Heart left ventricle (tissue), 16 donors: Measurements from ENCODE around the gene MCC. TPM values are rescaled to one million over a fixed set of nuclear protein-coding genes. Genes with fewer than 3 reads are reported as not detected.

Experiments used
- ATAC-seq, 4 donors: fragments of 200-7000 bp; cut with Tn5 transposase; one replicate each; pipeline ENCODE4 v1.9.1; 2020 to 2022; ENCODE audit warnings: moderate library complexity in 4 of 4, mild to moderate bottlenecking in 3 of 4, moderate number of reproducible peaks in 1 of 4
- DNase-seq, 5 donors: peaks; one replicate each; pipeline ENCODE4 v3.0.0-alpha.2; 2020
- H3K27ac ChIP-seq, 12 donors: fragments of 200-600 bp; sonication (generic) in 4 of 12; one replicate each; pipeline versions ENCODE4 v1.5.0 to v1.8.0; 2016 to 2022; ENCODE audit warnings: mild to moderate bottlenecking in 2 of 12
- H3K27me3 ChIP-seq, 9 donors: fragments of 200-600 bp; sonication (generic) in 2 of 9; one replicate each; pipeline versions ENCODE4 v1.5.1 to v1.8.0; 2016 to 2022; ENCODE audit warnings: mild to moderate bottlenecking in 3 of 9
- H3K36me3 ChIP-seq, 9 donors: fragments of 200-600 bp; sonication (generic) in 2 of 9; one replicate each; pipeline versions ENCODE4 v1.5.0 to v1.8.0; 2018 to 2022; ENCODE audit warnings: mild to moderate bottlenecking in 2 of 9
- H3K4me1 ChIP-seq, 12 donors: fragments of 200-600 bp; sonication (generic) in 4 of 12; one replicate each; pipeline versions ENCODE4 v1.5.0 to v1.8.0; 2016 to 2022; ENCODE audit warnings: mild to moderate bottlenecking in 3 of 12
- H3K4me3 ChIP-seq, 12 donors: fragments of 200-600 bp; sonication (generic) in 4 of 12; one replicate each; pipeline versions ENCODE4 v1.5.0 to v1.8.0; 2017 to 2022; ENCODE audit warnings: mild to moderate bottlenecking in 9 of 12, moderate library complexity in 4 of 12
- H3K9me3 ChIP-seq, 12 donors: fragments of 200-600 bp; sonication (generic) in 4 of 12; one replicate each; pipeline versions ENCODE4 v1.5.0 to v1.8.0; 2016 to 2022; ENCODE audit warnings: mild to moderate bottlenecking in 1 of 12
- POLR2A ChIP-seq, 2 donors: fragments of 450-650 bp; IDR thresholded peaks; one replicate each; pipeline ENCODE4 v1.6.1; 2017; ENCODE audit warnings: antibody characterized with exemption in 2 of 2, mild to moderate bottlenecking in 2 of 2, moderate library complexity in 2 of 2
- WGBS, 4 donors: extraction: QIAGEN DNeasy Blood & Tissue Kit in 2 of 4; methylation state at CpG; one replicate each; pipeline versions ENCODE4 v1.1.5 to v1.1.7; 2013 to 2018; 5-methylcytosine and 5-hydroxymethylcytosine counted together
- intact Hi-C, 10 donors: fragments of 100-400 bp; cut with DNase I; formaldehyde crosslinking; loops; one replicate each; pipeline versions ENCODE4 v1.11.1 to v1.14.2; 2022
- polyA plus RNA-seq, 2 donors: library from polyadenylated mRNA; stranded (reverse); fragments of 200-250 nt; gene quantifications; one replicate each; pipeline ENCODE4 v1.2.3, GENCODE V29; 2013
- total RNA-seq, 9 donors: library from RNA; depleted of rRNA in 2 of 9; stranded (reverse); fragments of >200 nt in 2 of 9; fragmentation: NEBNext Ultra II Directional in 3 of 9; extraction: Animal tissue kit (Norgen Biotek cat#: 25700) in 3 of 9; gene quantifications; one replicate each; pipeline versions ENCODE4 v1.1.0 to v1.2.4, GENCODE V29; 2016 to 2023
- TF ChIP-seq, protein P1 (sequence below), 12 donors: fragments of 200-600 bp; sonication (generic) in 4 of 12; IDR thresholded peaks; one replicate each; pipeline versions ENCODE4 v1.5.0 to v1.8.0; 2018 to 2022; ENCODE audit warnings: antibody characterized with exemption in 12 of 12, mild to moderate bottlenecking in 5 of 12
- donor health status: ischemic (EF 13 %, LVEDD 7.1; RV severe dilation, severe dysfunction).
- donor health status: healthy with polysubstance abuse.
- donor health status: DM: no; HTN: yes; CAD: no.
- donor health status: DM: no; HTN: no; CAD: no.
- donor health status: ischemic (EF 25% LVEDD 6.9; RV normal size, moderate dysfunction).
- donor health status: ischemic (EF 25% LVEDD 5.7; RV mildly dilated, moderate dysfunction).
- donor health status: healthy.
- donor health status: DM: yes; HTN: yes; CAD: no.
- donor health status: ischemic (EF 35%, LVEDD 5.7; RV mildly dilated, moderate dysfunction).
- donor health status: nonischemic (EF 11% LVEDD 7.7; RV severe dilation, severe dysfunction).
- donor health status: DM: yes; HTN: yes; CAD: no.
- donor health status: PGD.
- donor health status: ischemic (EF 29% LVEDD 5.4; RV normal size, mild dysfunction).
- donor health status: nonischemic (EF 23%, LVEDD 6.1; RV moderate dilation, normal function).

MCC gene
- total and polyA plus RNA-seq, 11 donors, result 6.1 to 33.8 (median 24.3) TPM

DNA sequence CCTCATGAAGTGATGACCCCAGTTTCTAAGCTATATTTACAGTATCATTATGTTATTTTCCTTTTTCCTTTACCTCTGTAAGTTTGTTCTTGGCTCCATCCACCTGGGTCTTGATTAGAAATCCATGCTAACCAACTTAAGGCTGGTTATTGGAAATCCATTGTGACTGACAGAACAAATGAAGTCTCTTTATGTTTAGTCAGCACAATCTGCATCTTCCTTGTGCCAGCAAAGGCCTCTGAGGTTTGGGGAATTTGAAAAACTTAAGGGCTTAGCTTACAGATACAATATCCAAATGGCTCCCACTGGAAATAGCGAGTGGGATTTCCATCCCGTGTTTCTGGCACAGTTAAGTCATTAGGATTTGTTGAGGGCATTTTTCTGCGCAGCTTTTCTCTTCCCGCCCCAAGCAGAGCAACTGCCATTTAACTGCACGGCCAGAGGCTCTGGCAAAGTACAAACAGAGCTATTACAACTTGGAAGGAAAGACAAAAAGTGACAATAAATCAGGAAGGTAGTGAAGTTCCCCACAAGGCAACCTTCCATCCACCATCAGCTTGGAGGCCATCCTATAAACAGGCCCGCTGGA, 447.5 kb downstream of the MCC start:
- intact Hi-C loops, result loop anchor here in 4 of 10 donors (5.0 to 10.0 kb wide), 3 partner anchors 172 to 292 kb away; no protein-coding TSS in a partner anchor

GRCh38 chr5:113039934-113040285, 448.3 kb downstream of the MCC start:
- intact Hi-C loops, result loop anchor here in 4 of 10 donors (5.0 to 10.0 kb wide), 3 partner anchors 172 to 292 kb away; no protein-coding TSS in a partner anchor
- TF ChIP-seq, protein P1, sequence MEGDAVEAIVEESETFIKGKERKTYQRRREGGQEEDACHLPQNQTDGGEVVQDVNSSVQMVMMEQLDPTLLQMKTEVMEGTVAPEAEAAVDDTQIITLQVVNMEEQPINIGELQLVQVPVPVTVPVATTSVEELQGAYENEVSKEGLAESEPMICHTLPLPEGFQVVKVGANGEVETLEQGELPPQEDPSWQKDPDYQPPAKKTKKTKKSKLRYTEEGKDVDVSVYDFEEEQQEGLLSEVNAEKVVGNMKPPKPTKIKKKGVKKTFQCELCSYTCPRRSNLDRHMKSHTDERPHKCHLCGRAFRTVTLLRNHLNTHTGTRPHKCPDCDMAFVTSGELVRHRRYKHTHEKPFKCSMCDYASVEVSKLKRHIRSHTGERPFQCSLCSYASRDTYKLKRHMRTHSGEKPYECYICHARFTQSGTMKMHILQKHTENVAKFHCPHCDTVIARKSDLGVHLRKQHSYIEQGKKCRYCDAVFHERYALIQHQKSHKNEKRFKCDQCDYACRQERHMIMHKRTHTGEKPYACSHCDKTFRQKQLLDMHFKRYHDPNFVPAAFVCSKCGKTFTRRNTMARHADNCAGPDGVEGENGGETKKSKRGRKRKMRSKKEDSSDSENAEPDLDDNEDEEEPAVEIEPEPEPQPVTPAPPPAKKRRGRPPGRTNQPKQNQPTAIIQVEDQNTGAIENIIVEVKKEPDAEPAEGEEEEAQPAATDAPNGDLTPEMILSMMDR (IDR thresholded peaks at IDR 0.05), result no peak
- TF ChIP-seq POLR2A (IDR thresholded peaks at IDR 0.05), result no peak
- DNase-seq, result no peak
- WGBS, 4 donors, result 91 to 95% (median 95%) methylated on average over 4 of the region's 4 CpGs
- Histone ChIP-seq H3K9me3 (no peaks in the 10 kb centered on the region), H3K4me1 (peaks cover 0 to 22% (median 13%) of the 10 kb centered on the region in 12 donors), H3K36me3 (peaks cover 0 to 70% (median 49%) of the 10 kb centered on the region in 9 donors), H3K27me3 (no peaks in the 10 kb centered on the region), H3K27ac (no peak overlapping the region), H3K4me3 (no peak overlapping the region)
- ATAC-seq, result no peak

More for the DNA sequence above, 447.5 kb downstream of the MCC start:
- ATAC-seq, result no peak
- no peak overlapping the region for H3K4me3 ChIP-seq
- WGBS, 4 donors, result 92 to 93% (median 92%) methylated on average over 6 of the region's 6 CpGs
- H3K27ac ChIP-seq, result no peak overlapping the region
- H3K27me3 ChIP-seq, result no peaks in the 10 kb centered on the region
- H3K4me1 ChIP-seq, result peaks cover 0 to 22% (median 12%) of the 10 kb centered on the region in 12 donors
- no peaks in the 10 kb centered on the region for H3K9me3 ChIP-seq
- TF ChIP-seq POLR2A (IDR thresholded peaks at IDR 0.05), result no peak
- TF ChIP-seq, protein P1 (IDR thresholded peaks at IDR 0.05), result no peak
- DNase-seq, result no peak
- peaks cover 0 to 70% (median 49%) of the 10 kb centered on the region in 9 donors for H3K36me3 ChIP-seq

- TF ChIP-seq, protein P1 (IDR thresholded peaks at IDR 0.05), result no peak
- TF ChIP-seq POLR2A (IDR thresholded peaks at IDR 0.05), result no peak
- H3K27me3 ChIP-seq, result no peaks in the 10 kb centered on the region
- DNase-seq (no peak), ATAC-seq (no peak)
- WGBS, 4 donors, result 83 to 86% (median 84%) methylated on average over 14 of the region's 14 CpGs
- intact Hi-C loops, result no loop called here
- H3K27ac ChIP-seq, result no peak overlapping the region
- peaks cover 0 to 23% (median 14%) of the 10 kb centered on the region in 12 donors for H3K4me1 ChIP-seq
- no peak overlapping the region for H3K4me3 ChIP-seq
- H3K36me3 ChIP-seq, result peaks cover 0 to 72% (median 50%) of the 10 kb centered on the region in 9 donors
- H3K9me3 ChIP-seq, result no peaks in the 10 kb centered on the region
Observed at GRCh38 chr5:113039229-113039933, 448.9 kb downstream of the MCC start.

DNA sequence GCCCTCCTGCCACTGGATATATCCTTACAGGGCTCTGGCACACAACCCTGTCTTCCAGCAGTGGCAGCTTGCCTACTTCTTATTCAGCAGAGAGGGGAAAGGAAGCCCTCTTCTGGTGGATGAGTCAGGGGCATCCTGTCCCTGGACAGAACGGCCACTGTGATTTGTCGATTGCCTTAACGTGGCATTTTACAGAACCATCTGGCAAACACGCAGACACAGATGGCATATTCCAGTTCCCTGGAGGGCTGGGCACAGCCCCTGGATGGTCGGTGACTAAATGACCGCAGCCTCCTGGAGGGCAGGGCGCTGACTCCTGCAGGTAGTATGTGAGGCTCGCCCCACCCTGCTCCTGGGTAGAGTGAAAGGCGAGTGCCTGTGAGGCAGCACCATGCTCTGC, 449.5 kb downstream of the MCC start:
- intact Hi-C loops, result no loop called here
- H3K9me3 ChIP-seq, result no peaks in the 10 kb centered on the region
- H3K4me3 ChIP-seq, result no peak overlapping the region
- no peak for ATAC-seq
- no peaks in the 10 kb centered on the region for H3K27me3 ChIP-seq
- peaks cover 0 to 25% (median 10%) of the 10 kb centered on the region in 12 donors for H3K4me1 ChIP-seq
- no peak for DNase-seq
- H3K27ac ChIP-seq, result no peak overlapping the region
- WGBS, 4 donors, result 63 to 82% (median 74%) methylated on average over 7 to 9 of the region's 9 CpGs
- TF ChIP-seq, protein P1 (IDR thresholded peaks at IDR 0.05), result no peak
- no peak for TF ChIP-seq POLR2A (IDR thresholded peaks at IDR 0.05)
- peaks cover 0 to 72% (median 50%) of the 10 kb centered on the region in 9 donors for H3K36me3 ChIP-seq
